ENCODE data around the gene ENPP3.
"Not testable (repeated sequence)": the region's sequence is repeated elsewhere in the genome, so short reads cannot be mapped to it uniquely, and the experiment has no call there.

Gene ENPP3

DNA sequence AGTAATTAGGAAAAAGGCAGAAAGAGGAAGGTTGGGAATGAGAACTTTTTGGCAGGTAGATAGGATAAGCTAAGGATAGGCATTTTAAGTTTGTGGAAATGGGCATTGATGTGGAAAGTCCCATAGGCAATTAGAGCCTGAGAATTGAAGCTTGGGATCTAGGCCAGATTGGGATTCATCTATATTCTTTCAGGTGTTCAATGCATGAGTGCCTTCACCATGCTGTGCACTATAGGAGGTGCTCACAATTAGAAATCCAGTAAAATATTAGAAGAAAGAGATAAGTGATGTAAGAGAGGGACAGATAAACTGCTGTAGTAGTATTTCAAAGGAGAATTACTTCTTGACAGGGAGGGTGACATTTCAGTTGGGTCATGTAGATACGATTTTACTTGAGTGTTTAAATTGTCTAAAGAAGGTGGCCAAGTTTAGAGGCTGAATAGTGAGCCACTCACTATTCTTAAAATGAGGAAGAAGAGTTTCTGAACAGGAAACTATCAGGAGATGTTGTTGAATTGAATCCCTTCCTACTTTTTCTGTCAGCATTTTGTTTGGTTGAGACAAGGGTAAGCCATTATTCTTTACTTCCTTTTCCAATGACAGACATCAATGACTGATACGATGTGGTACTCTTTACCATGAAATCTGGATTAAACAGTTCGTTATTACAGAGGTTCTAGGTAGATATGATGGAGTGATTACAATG is 104.7 kb downstream of the ENPP3 start:
- no peak for DNase-seq

DNA sequence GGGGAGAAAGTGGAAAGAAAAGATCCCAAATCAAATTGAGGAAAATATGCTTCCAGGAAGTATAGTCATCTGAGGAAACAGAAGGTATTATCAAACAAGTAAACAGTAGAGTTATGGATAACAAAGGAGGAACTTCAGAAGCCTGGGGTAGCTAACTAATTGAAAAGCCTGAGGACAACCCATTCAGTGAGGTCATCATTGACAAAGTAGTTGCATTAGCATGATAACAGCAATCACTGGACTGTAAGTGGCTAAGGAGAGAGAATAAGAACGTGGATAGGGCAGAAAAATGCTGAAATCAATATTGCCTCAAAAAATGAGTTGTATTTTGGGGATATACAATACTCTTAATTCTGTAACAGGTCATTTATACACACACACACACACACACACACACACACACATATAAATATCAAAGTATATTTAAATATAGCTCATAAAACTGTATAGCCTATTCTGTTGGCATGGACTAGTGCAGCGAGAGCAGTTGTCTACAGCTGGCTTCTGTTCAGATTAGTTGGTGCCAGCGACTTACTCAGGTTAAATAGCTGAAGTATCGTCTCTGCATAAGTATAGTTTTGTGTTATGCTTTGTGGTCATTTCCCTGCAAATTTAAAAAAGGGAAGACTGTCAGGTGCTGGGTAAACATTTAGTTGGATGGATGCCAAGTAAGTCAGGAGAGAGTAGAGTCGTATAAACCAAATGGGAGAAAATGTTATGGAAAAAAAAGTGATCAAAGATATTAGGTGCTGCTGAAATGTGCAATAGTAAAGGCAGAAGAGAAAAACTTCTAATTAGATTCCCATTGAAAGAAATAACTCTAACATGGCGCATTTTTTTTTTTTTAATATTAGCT is 107.6 kb downstream of the ENPP3 start:
- DNase-seq: no peak

DNA sequence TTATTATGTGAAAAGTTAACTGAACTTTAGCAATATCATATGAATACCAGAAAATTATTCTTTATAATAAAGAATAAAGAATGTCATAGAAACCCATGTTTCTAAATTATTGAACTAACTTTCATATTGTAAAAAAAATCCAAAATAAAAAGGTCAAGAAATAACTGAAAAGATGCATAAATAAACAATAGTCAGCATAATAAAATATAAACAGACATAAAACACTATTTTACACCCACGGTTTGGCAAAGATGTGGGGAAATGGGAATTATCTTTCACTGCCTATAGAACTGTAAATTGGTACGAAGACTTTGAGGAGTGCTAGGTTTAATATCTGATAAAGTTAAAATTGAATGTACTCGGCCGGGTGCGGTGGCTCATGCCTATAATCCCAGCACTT is 108.4 kb downstream of the ENPP3 start:
- no peak for DNase-seq

DNA sequence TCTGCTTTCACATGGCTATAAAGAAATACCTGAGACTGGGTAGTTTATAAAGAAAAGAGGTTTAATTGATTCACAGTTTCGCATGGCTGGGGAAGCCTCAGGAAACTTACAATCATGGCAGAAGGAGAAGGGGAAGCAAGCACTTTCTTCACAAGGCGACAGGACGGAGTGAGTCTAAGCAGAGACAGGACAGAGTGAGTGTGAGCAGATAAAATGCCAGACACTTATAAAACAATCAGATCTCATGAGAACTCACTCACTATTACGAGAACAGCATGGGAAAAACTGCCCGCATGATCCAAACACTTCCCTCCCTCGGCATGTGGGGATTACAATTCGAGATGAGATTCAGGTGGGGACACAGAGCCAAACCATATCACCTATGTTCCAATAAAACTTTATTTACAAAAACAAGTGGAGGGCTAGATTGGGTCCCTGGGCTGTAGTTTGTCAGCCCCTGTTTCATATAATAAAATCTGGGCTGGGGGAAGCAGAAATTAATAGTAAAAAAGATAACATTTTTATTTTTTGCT is 110.8 kb downstream of the ENPP3 start:
- no peak for DNase-seq

DNA sequence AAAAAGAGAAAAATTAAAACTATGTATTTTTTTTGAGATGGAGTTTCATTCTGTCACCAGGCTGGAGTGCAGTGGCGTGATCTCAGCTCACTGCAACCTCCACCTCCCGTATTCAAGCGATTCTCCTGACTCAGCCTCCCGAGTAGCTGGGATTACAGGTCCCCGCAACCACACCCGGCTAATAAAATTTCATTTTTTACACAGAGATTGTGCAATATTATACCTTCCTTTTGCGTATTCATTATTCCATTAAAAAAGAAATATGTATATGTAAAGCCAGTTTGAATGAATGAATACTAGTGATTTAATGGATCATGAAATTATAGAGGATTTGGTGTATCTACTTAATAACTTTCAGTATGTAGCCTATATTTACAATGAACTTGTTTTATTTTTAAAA is 111.9 kb downstream of the ENPP3 start:
- no peak for DNase-seq

DNA sequence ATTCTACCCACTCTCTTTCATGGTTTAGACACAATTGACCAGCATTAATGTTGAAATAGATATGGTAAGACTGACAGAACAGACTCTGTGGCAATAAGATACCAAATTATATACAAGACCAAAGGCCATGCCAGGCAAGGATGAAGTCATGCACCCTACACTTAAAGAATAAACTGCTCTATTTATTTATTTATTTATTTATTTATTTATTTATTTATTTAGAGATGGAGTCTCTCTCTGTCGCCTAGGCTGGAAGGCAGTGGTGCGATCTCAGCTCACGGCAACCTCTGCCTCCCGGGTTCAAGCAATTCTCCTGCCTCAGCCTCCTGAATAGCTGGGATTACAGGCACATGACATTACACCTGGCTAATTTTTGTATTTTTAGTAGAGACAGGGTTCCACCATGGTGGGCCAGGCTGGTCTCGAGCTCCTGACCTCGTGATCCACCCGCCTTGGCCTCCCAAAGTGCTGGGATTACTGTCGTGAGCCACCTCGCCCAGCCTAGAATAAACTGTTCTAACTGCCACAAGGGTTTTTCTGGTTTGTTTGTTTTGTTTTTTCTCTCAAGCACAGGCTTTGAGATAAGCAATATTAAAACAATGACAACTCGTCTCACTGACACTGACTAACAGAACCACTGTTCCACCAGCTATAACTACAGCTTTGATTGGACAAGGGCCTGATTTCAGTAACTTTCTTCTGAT is 114.1 kb downstream of the ENPP3 start:
- not testable (repeated sequence) for DNase-seq

DNA sequence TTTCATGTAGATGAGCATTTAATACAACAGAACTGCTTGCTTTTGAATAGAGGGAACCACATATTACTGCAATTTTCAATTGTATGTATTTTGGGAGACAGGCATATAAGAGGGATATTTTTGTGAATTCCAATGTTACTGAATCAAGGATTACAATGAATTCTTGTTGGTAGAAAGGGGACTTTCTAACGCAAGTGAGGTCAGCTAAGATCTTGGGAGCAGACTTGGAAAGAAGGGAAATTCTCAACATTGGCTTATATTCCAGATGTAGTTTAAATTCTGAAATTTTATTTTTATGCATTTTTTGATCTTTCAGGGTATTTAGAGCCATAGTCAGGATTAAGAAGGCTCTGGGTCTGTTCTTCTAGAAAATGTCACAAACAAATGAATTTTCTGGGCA is 117.0 kb downstream of the ENPP3 start:
- DNase-seq: no peak

DNA sequence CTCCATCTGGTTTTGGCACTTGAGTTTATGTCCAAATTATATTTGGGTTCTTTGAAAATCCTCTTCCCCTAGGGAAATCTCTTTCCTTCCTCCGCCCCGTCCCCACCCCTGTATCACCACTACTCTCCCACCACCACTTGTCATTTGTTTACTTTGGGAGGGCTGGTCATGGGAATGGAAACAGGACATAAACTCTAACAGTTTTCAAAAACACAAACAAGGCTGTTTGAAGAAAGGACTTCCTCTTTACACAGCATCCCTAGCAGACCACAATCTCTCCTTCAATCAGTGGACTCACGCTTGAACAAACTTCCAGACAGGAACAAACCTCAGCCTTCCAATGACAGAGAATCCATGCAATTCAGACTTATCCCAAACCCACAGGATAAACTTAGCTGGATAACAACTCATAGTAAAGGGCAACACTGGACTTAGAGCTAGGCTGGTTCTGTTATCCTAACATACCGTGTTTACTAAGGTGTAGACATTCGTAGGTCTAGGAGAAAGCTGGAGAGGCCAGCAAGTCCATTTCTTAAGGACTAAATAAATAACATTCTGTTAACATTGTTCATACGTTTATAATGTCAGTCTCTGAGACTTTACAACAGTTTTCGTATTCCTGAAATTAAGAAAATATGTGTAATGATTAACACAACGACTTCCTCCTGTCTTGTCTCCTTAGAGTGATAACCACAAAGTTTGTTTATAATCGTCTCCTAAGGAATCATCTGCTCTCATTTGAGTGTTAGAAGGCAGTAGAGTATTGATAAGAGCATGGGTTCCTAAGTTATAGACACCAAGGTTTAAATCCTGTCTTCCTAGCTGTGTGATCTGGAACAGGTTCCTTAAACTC is 117.8 kb downstream of the ENPP3 start:
- no peak for DNase-seq

DNA sequence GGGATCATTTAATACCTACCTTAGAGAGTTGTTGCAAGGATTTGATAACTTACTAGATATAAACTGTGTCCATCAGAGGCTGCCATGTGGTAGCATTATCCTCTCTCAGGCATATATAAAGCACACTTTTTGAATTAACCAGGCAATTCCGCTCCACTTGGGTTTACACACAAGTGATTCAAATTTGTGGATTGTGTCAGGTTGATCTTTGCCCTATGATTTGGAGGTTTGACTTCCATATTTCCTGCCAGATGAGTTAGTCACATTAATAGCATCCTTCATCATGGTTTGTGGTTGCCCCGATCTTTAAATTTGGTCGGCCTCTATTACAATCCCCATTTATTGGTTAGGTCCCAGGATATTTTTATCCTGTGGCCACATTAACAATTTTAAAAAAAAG is 118.5 kb downstream of the ENPP3 start:
- DNase-seq: no peak

DNA sequence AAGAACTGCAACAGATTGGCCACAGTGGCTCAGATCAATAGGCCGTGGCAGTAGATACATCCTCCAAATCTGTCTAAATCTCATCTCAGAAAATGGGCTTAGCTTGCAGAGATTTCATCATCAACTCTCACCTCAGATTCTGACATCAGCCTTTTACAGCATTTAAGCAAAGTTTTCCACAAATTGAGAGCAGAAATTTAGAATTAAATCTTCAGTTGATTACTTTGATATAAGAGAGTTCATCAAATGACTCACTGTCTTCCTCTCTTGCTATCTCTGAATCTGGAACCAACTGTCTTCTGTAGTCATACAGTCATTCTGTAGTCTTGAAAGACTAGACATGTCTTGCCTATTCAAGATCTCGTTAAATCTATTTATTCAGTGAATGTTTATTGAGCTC is 118.9 kb downstream of the ENPP3 start:
- DNase-seq: no peak

DNA sequence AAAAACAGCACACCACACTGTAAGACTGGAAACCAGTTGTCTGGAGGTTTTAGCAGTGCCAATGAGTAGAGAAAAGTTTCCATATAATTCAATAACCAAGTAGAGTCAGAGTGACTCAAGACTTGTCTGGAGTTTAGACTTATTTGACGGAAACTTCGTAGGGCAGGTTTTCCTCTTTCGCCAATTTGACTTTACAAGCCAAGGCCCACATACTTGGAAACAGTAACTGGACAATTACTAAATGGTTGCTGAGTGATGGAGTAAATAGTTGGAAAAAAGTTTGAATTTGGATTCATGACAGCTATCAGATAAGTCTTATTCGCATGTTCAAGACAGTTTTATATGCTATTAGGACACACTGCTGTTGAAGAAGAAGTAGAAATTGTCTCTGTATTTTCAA is 121.8 kb downstream of the ENPP3 start:
- DNase-seq: no peak

DNA sequence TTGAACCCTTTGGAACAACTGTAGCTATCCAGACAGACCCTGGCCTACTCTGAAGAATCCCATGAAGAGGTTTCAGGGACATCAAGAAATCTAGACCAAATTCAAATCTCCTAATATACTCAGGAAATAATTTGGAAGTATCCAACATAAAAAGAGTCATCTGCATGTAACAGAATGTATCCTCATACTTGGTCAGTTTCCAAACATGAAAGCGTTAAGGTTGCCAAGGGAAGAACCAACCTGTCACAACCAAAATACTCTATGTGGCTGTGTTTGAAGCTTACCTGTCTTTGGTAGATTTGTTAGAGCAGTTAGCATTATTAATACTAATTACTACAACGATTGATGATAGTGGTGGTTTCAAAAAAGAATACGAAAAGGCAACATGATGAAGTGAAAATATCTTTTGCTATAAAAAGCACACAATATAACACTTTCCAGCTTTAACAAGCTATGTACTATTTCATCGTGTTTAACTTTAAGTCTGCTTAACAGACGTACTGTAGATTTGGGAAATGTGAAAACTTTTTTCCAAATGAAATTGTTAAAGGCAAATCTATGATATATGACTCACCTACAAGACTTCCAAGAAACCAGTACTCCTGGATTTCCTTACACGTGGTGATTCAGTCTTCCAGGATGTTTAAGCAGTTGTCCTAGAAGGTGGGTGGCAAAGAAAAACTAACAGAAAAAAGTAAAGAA is 124.1 kb downstream of the ENPP3 start:
- DNase-seq: no peak

DNA sequence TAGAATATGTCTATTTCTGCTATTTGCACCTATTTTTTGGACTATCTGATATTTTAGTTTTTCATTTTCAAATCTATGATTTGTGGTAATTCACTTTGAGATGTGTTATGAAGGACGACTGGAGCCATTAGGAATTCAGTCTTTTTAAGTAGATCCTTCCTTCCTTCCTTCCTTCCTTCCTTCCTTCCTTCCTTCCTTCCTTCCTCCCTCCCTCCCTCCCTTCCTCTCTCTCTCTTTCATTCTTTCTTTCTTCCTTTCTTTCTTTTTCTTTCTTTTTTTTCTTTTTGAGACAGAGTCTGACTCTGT is 124.6 kb downstream of the ENPP3 start:
- no peak for DNase-seq

DNA sequence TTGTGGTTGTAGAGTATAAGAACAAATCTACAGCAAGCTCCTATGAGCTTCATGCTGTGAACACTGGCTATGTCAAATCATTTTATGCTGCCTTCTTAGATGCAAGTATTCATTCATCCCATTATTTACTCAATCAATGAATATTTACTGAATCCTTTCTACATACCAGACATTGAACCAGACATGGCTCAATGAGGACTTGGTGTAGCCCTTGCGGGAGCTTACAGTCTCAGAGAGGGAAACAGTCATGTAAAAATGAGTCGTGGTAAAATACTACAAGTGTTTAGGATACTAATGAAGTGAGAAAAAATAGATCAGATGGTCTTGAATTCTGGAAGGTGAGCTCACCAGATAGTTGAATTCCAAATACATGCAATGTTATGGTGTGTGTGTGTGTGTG is 125.9 kb downstream of the ENPP3 start:
- no peak for DNase-seq

DNA sequence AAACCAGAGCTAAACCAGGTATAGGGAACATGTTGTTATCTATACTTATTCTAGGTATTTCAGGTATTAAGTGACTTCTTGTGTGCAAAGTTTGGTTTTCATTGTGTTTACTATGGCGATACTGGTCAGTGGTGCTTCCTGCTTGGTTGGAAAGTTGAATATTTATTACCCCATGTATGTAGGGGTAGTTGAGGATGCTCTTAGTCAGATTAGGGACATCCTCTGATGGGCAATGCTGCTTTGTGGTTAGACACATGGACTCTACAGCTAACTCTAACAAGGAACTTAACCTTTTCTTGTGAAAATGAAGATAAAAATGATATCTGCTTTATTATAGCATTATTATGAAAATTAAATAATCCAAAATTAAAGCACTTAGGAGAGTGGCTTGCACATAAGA is 126.6 kb downstream of the ENPP3 start:
- no peak for DNase-seq

DNA sequence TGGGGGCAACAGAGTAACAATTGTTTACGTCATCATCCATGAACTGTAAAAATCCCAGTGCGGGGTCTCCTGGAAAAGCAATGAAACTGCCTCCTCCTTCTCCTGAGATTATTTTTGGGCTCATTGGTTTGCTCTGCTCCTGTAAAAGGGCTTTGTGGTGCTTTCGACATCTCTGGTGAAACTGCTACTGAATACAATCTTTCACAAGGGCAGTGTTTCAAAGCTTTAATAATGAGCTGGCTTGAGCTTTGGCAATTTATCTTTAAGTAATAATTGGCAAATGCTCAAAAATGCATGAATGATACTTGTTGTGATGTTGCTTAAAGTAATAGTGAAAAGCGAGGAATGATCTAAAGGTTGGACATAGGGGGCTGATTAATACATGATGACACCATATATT is 127.2 kb downstream of the ENPP3 start:
- no peak for DNase-seq

DNA sequence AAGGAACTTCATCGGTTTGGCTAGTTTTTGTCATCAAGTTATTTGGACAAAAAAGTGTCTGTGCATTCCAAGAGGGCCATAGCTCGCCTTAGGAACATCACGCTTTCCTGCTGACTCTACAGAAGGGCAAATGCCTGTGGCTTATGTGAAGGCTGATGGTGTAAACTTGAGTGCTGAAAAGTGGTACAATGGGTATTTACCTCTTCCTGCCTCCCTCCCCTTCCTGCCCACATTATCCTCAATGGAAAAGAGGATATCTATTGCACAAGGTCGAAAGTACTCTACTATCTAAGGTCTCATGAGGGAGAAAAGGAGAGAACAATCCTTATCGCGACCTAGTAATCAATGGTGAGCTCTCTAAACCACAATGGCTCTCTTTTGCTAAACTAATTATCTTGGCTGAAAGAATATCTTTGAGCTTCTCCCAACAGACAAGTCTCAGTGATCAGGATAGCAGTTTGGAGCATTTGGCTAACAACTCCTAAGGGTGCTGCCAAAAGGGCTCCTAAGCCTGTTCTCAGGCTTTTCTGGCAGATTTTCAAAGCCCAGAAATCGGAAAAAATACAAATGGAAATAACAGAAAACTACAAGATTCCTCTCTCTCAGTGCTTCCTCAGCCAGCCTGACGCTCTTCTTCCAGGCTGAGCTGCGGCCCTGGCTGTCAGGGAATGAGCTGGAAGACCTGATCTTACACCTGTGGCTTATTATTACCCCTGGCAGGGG is 128.1 kb downstream of the ENPP3 start:
- no peak for DNase-seq

DNA sequence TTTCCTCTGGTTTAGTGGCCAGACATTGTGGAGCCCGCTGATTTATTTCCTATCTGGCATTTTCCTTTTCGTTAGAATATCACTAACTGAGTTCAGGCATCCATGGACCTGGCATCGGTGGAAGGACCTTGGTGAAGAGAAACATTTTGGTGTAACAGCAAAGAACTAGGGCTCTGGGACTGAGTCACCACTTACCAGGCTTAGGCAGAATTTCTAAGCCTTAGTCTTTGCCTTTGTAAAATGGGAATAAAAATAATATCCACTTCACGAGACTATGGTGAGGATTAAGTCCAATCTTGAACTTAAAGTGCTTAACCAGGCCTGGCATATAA is 128.7 kb downstream of the ENPP3 start:
- no peak for DNase-seq

DNA sequence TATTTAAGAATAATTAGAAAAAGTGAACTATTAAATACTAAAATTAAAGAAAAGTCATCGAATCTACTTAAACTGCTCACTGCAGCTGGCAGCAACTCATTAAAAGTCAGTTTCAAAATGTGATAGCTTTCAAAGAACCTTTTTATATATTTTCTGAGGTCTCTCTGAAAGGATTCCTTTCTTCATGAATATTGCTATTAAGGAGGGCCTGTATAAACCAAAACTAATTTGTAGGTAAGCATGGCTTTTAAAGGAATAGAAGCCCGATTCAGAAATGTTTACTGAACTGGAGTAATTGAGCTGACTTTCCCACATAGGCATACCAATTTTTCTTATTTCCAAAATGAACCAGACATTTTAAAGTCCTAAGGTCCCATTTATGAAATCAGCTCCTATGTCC is 129.5 kb downstream of the ENPP3 start:
- no peak for DNase-seq

DNA sequence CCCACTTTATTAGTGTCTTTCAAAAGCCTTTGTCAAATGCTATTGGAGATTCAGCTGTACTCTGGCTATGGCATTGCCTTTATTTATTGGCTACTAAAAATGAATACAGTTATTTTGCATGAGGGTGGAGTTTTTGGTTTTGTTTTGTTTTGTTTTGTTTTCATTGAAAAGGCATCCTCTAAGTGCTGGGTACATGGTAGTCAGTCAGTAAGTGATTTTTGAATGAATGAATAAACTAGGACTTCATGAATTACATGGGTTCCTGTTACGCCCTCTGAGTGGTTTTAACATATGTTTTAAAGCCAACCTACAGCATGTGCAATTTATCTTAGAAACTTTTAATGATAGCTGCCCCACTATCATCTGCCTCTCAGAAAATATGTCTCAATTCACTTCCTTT is 131.9 kb downstream of the ENPP3 start:
- DNase-seq: no peak

DNA sequence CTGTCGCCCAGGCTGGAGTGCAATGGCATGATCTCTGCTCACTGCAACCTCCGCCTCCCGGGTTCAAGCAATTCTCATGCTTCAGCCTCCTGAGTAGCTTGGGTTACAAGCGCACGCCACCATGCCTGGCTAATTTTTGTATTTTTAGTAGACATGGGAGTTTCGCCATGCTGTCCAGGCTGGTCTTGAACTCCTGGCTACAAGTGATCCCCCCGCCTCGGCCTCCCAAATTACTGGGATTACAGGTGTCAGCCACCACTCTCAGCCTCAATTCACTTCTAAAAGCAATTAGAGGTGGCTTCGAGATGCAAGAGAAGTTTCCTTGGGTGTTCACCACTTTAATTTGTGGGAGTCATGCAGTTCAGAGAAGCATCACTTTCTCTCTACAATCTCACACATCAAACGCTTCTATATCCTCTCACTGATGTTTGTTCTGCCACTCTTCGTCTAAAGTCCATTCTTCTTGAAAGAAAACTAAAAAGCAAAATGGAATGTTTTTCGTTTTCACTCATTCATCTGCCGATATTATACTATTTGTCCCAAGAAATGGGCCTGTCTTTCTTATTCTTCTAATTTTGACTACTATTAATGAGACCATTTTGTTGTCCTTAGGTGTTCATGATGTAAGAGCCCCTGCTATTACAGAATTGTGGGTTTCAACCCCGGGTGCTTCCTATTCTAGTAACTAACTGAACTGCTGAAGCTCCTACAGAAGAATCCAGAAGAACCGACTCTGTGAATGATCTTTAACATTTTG is 132.5 kb downstream of the ENPP3 start:
- no peak for DNase-seq
